NCI-H146 treated with DMSO at 0.1 percent for 48 hours (cell line): Measurements from ENCODE around the gene PUS3.

Experiments
- DNase-seq: peaks from one replicate; lab custom pipeline; 2025; ENCODE audit not compliant: unreplicated experiment; lab: John Stamatoyannopoulos, UW

The PUS3 gene

GRCh38 chr11:125941619-125942611, 38.9 kb upstream of the PUS3 start:
- peak; percentile 85 for DNase-seq

GRCh38 chr11:125941267-125941618, 38.2 kb upstream of the PUS3 start:
- no peak for DNase-seq

- DNase-seq = no peak
These were observed 37.1 kb upstream of the PUS3 start for GRCh38 chr11:125940145-125940544.

GRCh38 chr11:125939081-125939521, 36.1 kb upstream of the PUS3 start:
- DNase-seq = no peak

- DNase-seq = no peak
These were observed 35.4 kb upstream of the PUS3 start for GRCh38 chr11:125938418-125938817.

GRCh38 chr11:125935618-125936199, 32.7 kb upstream of the PUS3 start:
- no peak for DNase-seq

GRCh38 chr11:125935056-125935455, 32.0 kb upstream of the PUS3 start:
- DNase-seq = no peak

- DNase-seq = no peak
These were observed 31.5 kb upstream of the PUS3 start for GRCh38 chr11:125934473-125934872.

GRCh38 chr11:125933030-125933813, 30.2 kb upstream of the PUS3 start:
- no peak for DNase-seq

GRCh38 chr11:125932301-125932700, 29.3 kb upstream of the PUS3 start:
- no peak for DNase-seq

- no peak for DNase-seq
These were observed 28.7 kb upstream of the PUS3 start for GRCh38 chr11:125931668-125932067.

- DNase-seq = no peak
These were observed 28.1 kb upstream of the PUS3 start for GRCh38 chr11:125931116-125931515.

- no peak for DNase-seq
These were observed 27.1 kb upstream of the PUS3 start for GRCh38 chr11:125930076-125930450.

GRCh38 chr11:125929445-125930075, 26.6 kb upstream of the PUS3 start:
- no peak for DNase-seq

GRCh38 chr11:125926682-125927081, 23.7 kb upstream of the PUS3 start:
- DNase-seq = no peak

GRCh38 chr11:125925804-125926203, 22.8 kb upstream of the PUS3 start:
- DNase-seq = no peak

- DNase-seq = no peak
These were observed 22.3 kb upstream of the PUS3 start for GRCh38 chr11:125925247-125925740.

GRCh38 chr11:125924384-125925007, 21.5 kb upstream of the PUS3 start:
- DNase-seq = no peak

- DNase-seq = no peak
These were observed 20.6 kb upstream of the PUS3 start for GRCh38 chr11:125923633-125924032.

GRCh38 chr11:125923012-125923579, 20.1 kb upstream of the PUS3 start:
- DNase-seq = peak; percentile 27
